MCF 10A (cell line): ENCODE results near the gene GNG4. TPM values are rescaled to one million over a fixed set of nuclear protein-coding genes. Genes with fewer than 3 reads are reported as not detected.
"Not testable (repeated sequence)": the region's sequence is repeated elsewhere in the genome, so short reads cannot be mapped to it uniquely, and the experiment has no call there.

Experiments used
- BruUV-seq: library from RNA; stranded (reverse); fragments of 400-500 nt; replicated peaks from 2 replicates; lab custom pipeline; 2021; lab: Mats Ljungman, UMichigan
- CTCF ChIA-PET: fragments of 300-600 bp; sonication (Branson Sonifier 250); formaldehyde crosslinking; extraction: SDS; loops from one replicate; lab custom pipeline; 2021; ENCODE audit warnings: antibody characterized with exemption, inconsistent platforms; lab: Yijun Ruan, JAX
- POLR2A ChIA-PET: fragments of 300-600, 350-650 bp; sonication (Branson Sonifier 250); formaldehyde crosslinking; extraction: SDS; loops from one replicate; lab custom pipeline; 2020; ENCODE audit warnings: antibody characterized with exemption, inconsistent platforms; lab: Yijun Ruan, JAX
- DNase-seq: peaks from one replicate; pipeline ENCODE4 v3.0.0-alpha.2; 2018; ENCODE audit not compliant: unreplicated experiment
- H3K27ac Mint-ChIP-seq: one replicate; pipeline ENCODE4 v1.8.0; 2022; ENCODE audit warnings: mild to moderate bottlenecking, low read depth, mixed read lengths; ENCODE audit not compliant: unreplicated experiment
- H3K27me3 Mint-ChIP-seq: one replicate; pipeline ENCODE4 v1.8.0; 2022; ENCODE audit warnings: mixed read lengths; ENCODE audit not compliant: insufficient read depth, unreplicated experiment
- H3K36me3 Mint-ChIP-seq: one replicate; pipeline ENCODE4 v1.8.0; 2022; ENCODE audit warnings: mild to moderate bottlenecking, moderate library complexity, mixed read lengths; ENCODE audit not compliant: insufficient read depth, unreplicated experiment
- H3K4me1 Mint-ChIP-seq: one replicate; pipeline ENCODE4 v1.8.0; 2022; ENCODE audit warnings: mixed read lengths; ENCODE audit not compliant: insufficient read depth, unreplicated experiment
- H3K4me3 Mint-ChIP-seq: one replicate; pipeline ENCODE4 v1.8.0; 2022; ENCODE audit warnings: mild to moderate bottlenecking, moderate library complexity, mixed read lengths; ENCODE audit not compliant: unreplicated experiment
- H3K9me3 Mint-ChIP-seq: one replicate; pipeline ENCODE4 v1.8.0; 2022; ENCODE audit warnings: mixed read lengths; ENCODE audit not compliant: unreplicated experiment
- intact Hi-C: fragments of 100-400 bp; cut with micrococcal nuclease; formaldehyde crosslinking; loops from 2 replicates; pipeline ENCODE4 v1.14.1; 2022
- total RNA-seq: library from RNA; stranded (reverse); gene quantifications from 2 replicates; pipeline ENCODE4 v1.2.3, GENCODE V29; 2022
- TF ChIP-seq, protein P1 (sequence below): fragments of 200-600 bp; IDR thresholded peaks from one replicate; pipeline ENCODE4 v1.8.0; 2022; ENCODE audit warnings: antibody characterized with exemption, mild to moderate bottlenecking; ENCODE audit not compliant: unreplicated experiment

The GNG4 gene
- total RNA-seq, 1 experiment from 2014 or later, result 3.0 TPM

DNA sequence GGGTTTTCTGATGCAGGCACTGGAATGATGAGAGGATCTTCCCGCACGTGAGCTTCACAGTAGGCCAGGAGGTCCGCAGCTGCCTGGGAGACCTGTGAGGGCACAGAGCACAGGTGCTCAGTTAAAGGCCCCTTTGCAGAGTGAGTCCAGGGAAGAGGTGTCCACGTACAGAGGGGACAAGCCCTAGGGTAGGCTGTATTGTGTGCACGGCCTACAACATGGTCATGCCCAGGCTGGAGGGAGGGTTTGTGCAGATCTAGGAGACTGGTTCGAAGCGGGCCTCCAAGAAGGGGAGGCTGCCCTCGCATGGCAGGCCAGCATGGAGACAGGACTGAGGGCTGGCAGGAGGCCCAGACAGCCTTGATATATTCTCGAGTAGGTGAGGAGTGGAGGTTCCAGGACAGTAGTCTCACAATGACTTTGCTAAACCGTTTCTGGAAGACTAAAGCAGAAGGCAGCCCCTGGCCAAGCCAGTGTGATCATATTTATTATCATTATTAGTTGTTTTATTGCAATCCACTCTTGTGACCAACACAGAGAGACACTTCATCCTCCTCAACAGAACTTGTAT lies 97.4 kb downstream of the GNG4 start:
- Mint-ChIP-seq H3K36me3 (no peaks in the 10 kb centered on the region), H3K4me1 (no peaks in the 10 kb centered on the region), H3K27ac (no peak overlapping the region), H3K27me3 (no peaks in the 10 kb centered on the region), H3K4me3 (no peak overlapping the region), H3K9me3 (no peaks in the 10 kb centered on the region)
- TF ChIP-seq, protein P1, sequence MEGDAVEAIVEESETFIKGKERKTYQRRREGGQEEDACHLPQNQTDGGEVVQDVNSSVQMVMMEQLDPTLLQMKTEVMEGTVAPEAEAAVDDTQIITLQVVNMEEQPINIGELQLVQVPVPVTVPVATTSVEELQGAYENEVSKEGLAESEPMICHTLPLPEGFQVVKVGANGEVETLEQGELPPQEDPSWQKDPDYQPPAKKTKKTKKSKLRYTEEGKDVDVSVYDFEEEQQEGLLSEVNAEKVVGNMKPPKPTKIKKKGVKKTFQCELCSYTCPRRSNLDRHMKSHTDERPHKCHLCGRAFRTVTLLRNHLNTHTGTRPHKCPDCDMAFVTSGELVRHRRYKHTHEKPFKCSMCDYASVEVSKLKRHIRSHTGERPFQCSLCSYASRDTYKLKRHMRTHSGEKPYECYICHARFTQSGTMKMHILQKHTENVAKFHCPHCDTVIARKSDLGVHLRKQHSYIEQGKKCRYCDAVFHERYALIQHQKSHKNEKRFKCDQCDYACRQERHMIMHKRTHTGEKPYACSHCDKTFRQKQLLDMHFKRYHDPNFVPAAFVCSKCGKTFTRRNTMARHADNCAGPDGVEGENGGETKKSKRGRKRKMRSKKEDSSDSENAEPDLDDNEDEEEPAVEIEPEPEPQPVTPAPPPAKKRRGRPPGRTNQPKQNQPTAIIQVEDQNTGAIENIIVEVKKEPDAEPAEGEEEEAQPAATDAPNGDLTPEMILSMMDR, result no peak
- CTCF ChIA-PET, result interaction anchor here (0.6 to 1.1 kb wide), 4 partner anchors 13 to 419 kb away, joined by 3 to 5 read pairs (median 4); no protein-coding TSS in a partner anchor
- DNase-seq, result no peak
- BruUV-seq, result no TSS peak
- intact Hi-C loops, result no loop called here
- POLR2A ChIA-PET, result interaction anchor here (0.6 kb wide), 1 partner anchor 206 kb away, joined by 3 read pairs; no protein-coding TSS in a partner anchor

DNA sequence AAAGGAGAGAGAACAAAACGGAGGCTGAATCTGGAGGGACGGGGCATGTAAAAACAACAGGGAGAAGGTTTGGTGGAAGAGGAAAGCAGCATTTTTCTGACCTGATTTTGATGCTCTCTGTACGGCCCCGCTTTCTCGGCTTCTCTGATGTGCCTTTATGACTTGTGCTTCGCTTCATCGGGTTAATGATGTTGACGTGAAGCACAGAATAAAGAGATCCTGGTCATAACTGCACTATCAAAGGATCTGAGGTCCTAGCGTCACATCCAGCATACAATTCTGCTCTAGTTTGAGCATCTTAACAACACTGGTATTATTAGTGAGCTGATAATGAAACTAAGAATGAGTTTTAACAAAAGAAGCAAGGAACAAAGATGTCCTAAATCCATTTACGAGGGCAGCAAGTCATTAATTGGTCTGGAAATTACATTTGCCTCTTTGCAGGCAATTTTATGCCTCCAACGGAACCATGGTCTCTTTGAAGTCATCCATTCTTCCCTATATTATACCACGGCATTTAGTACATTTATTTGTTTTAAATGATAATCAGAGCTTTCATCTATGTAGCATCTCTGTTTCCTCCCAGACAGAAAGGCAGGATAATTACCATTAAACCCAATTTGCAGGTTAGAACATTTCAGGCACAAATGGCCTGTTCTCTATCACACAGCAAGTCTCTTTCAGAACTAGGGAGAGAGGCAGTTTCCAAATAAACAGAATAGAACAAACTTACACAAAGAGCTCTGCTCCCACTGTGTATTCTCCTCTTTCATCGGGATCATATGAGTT lies 100.0 kb downstream of the GNG4 start:
- H3K4me3 Mint-ChIP-seq, result no peak overlapping the region
- TF ChIP-seq, protein P1, result no peak
- no peaks in the 10 kb centered on the region for H3K27me3 Mint-ChIP-seq
- no peaks in the 10 kb centered on the region for H3K4me1 Mint-ChIP-seq
- no TSS peak for BruUV-seq
- H3K9me3 Mint-ChIP-seq, result no peaks in the 10 kb centered on the region
- intact Hi-C loops, result no loop called here
- H3K36me3 Mint-ChIP-seq, result peaks cover 4% of the 10 kb centered on the region
- CTCF ChIA-PET, result interaction anchor here (0.5 to 1.0 kb wide), 3 partner anchors 17 to 233 kb away, joined by 3 to 6 read pairs (median 5); no protein-coding TSS in a partner anchor
- no peak for DNase-seq
- POLR2A ChIA-PET, result interaction anchor here (0.8 kb wide), 1 partner anchor 36 kb away, joined by 3 read pairs; no protein-coding TSS in a partner anchor
- no peak overlapping the region for H3K27ac Mint-ChIP-seq

DNA sequence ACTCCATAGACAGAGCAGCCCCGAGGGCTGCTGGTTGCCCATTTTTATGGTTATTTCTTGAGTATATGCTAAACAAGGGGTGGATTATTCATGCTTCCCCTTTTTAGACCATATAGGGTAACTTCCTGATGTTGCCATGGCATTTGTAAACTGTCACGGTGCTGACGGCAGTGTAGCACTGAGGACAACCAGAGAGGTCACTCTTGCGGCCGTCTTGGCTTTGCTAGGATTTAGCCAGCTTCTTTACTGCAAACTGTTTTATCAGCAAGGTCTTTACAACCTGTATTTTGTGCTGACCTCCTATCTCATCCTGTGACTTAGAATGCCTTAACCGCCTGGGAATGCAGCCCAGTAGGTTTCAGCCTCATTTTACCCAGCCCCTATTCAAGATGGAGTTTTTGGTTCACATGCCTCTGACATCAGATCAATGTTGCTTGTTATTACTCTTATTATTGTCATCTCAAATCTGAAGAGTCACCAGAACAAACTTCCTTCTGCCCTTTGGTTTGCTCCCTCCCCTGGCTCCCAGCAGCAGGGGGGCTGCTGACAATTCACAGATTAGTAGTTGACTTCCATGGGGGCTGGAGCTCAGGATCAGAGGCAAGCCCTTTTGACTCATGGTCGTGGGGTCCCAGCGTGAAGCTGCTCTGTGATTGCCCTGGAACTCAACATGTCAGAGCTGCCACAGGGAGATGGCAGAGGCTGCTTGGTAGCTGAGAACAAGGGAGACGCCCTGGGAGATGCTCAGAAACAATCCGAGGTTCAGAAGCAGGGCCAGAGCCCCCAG lies 103.0 kb downstream of the GNG4 start:
- H3K36me3 Mint-ChIP-seq, H3K9me3 Mint-ChIP-seq, H3K27ac Mint-ChIP-seq, H3K4me1 Mint-ChIP-seq, BruUV-seq, intact Hi-C loops, H3K4me3 Mint-ChIP-seq, H3K27me3 Mint-ChIP-seq, DNase-seq: not testable (repeated sequence)
- POLR2A ChIA-PET, result interaction anchor here (0.6 to 0.7 kb wide), 3 partner anchors 13 to 108 kb away, joined by 3 to 5 read pairs (median 3); no protein-coding TSS in a partner anchor
- CTCF ChIA-PET, result interaction anchor here (0.8 to 2.1 kb wide), 4 partner anchors 33 to 360 kb away, joined by 3 to 7 read pairs (median 4); no protein-coding TSS in a partner anchor

DNA sequence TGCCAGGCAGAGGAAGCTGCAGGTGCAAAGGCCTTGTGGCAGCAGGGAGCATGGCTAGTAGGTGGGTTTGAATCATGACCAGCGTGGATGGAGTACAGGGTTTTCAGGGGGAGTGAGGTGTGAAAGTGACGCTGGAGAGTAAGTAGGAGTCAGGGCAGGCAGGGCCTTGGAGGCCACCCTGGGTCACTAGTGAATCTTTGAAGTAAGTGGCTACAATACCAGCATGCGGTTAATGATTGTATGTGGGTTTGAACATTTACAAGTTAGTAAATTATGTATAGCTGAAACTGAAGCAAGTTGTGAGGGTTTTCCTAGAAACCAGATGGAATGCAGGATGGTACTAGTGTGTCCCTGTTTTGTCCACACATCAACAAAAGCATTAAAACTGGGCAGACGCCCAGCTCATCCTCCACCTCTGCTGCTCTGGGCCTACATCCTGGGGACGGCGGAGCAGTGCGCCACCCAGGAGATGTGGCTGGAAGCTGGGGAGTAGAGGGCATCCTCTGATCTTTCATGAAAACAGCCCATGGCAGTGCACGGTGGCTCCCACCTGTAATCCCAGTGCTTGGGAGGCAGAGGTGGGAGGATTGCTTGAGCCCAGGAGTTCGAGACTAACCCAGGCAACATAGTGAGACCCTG lies 104.2 kb downstream of the GNG4 start:
- Mint-ChIP-seq H3K4me3 (no peak overlapping the region), H3K9me3 (no peaks in the 10 kb centered on the region), H3K27ac (no peak overlapping the region), H3K27me3 (no peaks in the 10 kb centered on the region), H3K4me1 (no peaks in the 10 kb centered on the region), H3K36me3 (peaks cover 4% of the 10 kb centered on the region)
- TF ChIP-seq, protein P1, result no peak
- no peak for DNase-seq
- intact Hi-C loops, result no loop called here
- ChIA-PET POLR2A (no interaction called here), CTCF (interaction anchor here (0.6 to 1.1 kb wide), 2 partner anchors 239 to 578 kb away, joined by 3 to 6 read pairs; no protein-coding TSS in a partner anchor)
- BruUV-seq, result no TSS peak

DNA sequence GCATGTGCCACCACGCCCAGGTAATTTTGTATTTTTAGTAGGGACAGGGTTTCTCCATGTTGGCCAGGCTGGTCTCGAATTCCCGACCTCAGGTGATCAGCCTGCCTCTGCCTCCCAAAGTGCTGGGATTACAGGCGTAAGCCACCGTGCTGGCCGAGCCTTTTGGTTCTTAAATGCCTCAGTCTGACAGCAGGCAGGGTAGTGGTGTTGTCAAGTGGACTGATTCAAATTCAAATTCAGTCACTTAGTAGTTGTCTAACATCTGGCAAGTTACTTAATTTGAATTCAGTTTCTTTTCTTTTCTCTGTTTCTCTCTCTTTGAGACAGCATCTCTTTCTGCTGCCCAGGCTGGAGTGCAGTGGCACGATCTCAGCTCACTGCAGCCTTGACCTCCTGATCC lies 106.7 kb downstream of the GNG4 start:
- H3K4me3 Mint-ChIP-seq, intact Hi-C loops, H3K4me1 Mint-ChIP-seq, DNase-seq, H3K9me3 Mint-ChIP-seq, BruUV-seq, H3K36me3 Mint-ChIP-seq, POLR2A ChIA-PET, H3K27ac Mint-ChIP-seq, H3K27me3 Mint-ChIP-seq: not testable (repeated sequence)
- CTCF ChIA-PET, result interaction anchor here (1.0 kb wide), 1 partner anchor 21 kb away, joined by 3 read pairs; no protein-coding TSS in a partner anchor
